Natural killer cell treated with Interleukin-12 subunit alpha and Interleukin-12 subunit beta and Interleukin-15 and Interleukin-18, amount 100 ng/mL, for 72 hours (primary cell): ENCODE measurements around the gene BTN1A1. TPM values are rescaled to one million over a fixed set of nuclear protein-coding genes. Genes with fewer than 3 reads are reported as not detected.

Experiments used
- ATAC-seq, 2 donors: fragments of 150-1000 bp; cut with Tn5 transposase in 1 of 2; sonication (Bioruptor Pico), chemical (Tn5 transposase) in 1 of 2; 2 replicates each; pipeline ENCODE4 v1.10.0; 2021
- DNase-seq: peaks from one replicate; pipeline ENCODE4 v3.0.0; 2022; ENCODE audit warnings: low spot score
- H3K27ac Mint-ChIP-seq, 2 donors: 1 replicate in 1 of 2; 2 replicates in 1 of 2; pipeline ENCODE4 v1.8.0; 2022; ENCODE audit warnings: mixed read lengths in 2 of 2, mild to moderate bottlenecking in 1 of 2, moderate library complexity in 1 of 2
- H3K27me3 Mint-ChIP-seq, 2 donors: 1 replicate in 1 of 2; 2 replicates in 1 of 2; pipeline ENCODE4 v1.8.0; 2022; ENCODE audit warnings: mixed read lengths in 2 of 2
- H3K36me3 Mint-ChIP-seq: one replicate; pipeline ENCODE4 v1.8.0; 2022; ENCODE audit warnings: mixed read lengths
- H3K4me1 Mint-ChIP-seq, 2 donors: 1 replicate in 1 of 2; 2 replicates in 1 of 2; pipeline ENCODE4 v1.8.0; 2022; ENCODE audit warnings: low read depth in 2 of 2, mixed read lengths in 2 of 2, mild to moderate bottlenecking in 1 of 2
- H3K4me3 Mint-ChIP-seq: one replicate; pipeline ENCODE4 v1.8.0; 2022; ENCODE audit warnings: mixed read lengths
- H3K9me3 Mint-ChIP-seq: 2 replicates; pipeline ENCODE4 v1.8.0; 2022; ENCODE audit warnings: mixed read lengths
- total RNA-seq, 2 donors: library from RNA; stranded (reverse); gene quantifications; one replicate each; pipeline ENCODE4 v1.2.3, GENCODE V29; 2022

Gene BTN1A1
- total RNA-seq, 2 donors from 2014 or later = not detected

- H3K9me3 Mint-ChIP-seq = no peaks in the 10 kb centered on the region
- H3K27me3 Mint-ChIP-seq = no peaks in the 10 kb centered on the region
- H3K4me3 Mint-ChIP-seq = no peak overlapping the region
- DNase-seq (no peak), ATAC-seq (no peak)
- no peaks in the 10 kb centered on the region for H3K36me3 Mint-ChIP-seq
- H3K27ac Mint-ChIP-seq = no peak overlapping the region
- peaks cover 21 to 26% of the 10 kb centered on the region in 2 donors for H3K4me1 Mint-ChIP-seq
Measured at GRCh38 chr6:26526928-26527327, 26.8 kb downstream of the BTN1A1 start.

- no peaks in the 10 kb centered on the region for H3K27me3 Mint-ChIP-seq
- DNase-seq = no peak
- no peaks in the 10 kb centered on the region for H3K36me3 Mint-ChIP-seq
- H3K27ac Mint-ChIP-seq = no peak overlapping the region
- no peak for ATAC-seq
- peaks cover 22% of the 10 kb centered on the region in 2 donors for H3K4me1 Mint-ChIP-seq
- no peaks in the 10 kb centered on the region for H3K9me3 Mint-ChIP-seq
- H3K4me3 Mint-ChIP-seq = no peak overlapping the region
Measured at GRCh38 chr6:26530203-26530602, 30.1 kb downstream of the BTN1A1 start.

GRCh38 chr6:26531897-26532296 is 31.8 kb downstream of the BTN1A1 start:
- Mint-ChIP-seq H3K4me3 (peak overlapping the region; percentile 99), H3K9me3 (no peaks in the 10 kb centered on the region), H3K27ac (peak overlapping the region; percentile 95 to 99), H3K36me3 (no peaks in the 10 kb centered on the region), H3K4me1 (peaks cover 28 to 29% of the 10 kb centered on the region in 2 donors), H3K27me3 (no peaks in the 10 kb centered on the region)
- DNase-seq (no peak), ATAC-seq (no peak)

- Mint-ChIP-seq H3K9me3 (no peaks in the 10 kb centered on the region), H3K4me3 (peak overlapping the region; percentile 99), H3K36me3 (no peaks in the 10 kb centered on the region), H3K27me3 (no peaks in the 10 kb centered on the region), H3K4me1 (peaks cover 38 to 39% of the 10 kb centered on the region in 2 donors), H3K27ac (peak overlapping the region; percentile 95 to 99)
- ATAC-seq = peak; percentile 66 to 77
- peak; percentile 89 for DNase-seq
Measured at GRCh38 chr6:26532699-26533531, 32.8 kb downstream of the BTN1A1 start.

- Mint-ChIP-seq H3K9me3 (no peaks in the 10 kb centered on the region), H3K4me3 (peak overlapping the region; percentile 99), H3K4me1 (peaks cover 42% of the 10 kb centered on the region in 2 donors), H3K27ac (peak overlapping the region; percentile 95 to 99), H3K36me3 (no peaks in the 10 kb centered on the region), H3K27me3 (no peaks in the 10 kb centered on the region)
- DNase-seq (no peak), ATAC-seq (no peak)
Measured at GRCh38 chr6:26533532-26533931, 33.4 kb downstream of the BTN1A1 start.

- no peaks in the 10 kb centered on the region for H3K27me3 Mint-ChIP-seq
- no peaks in the 10 kb centered on the region for H3K9me3 Mint-ChIP-seq
- no peak overlapping the region for H3K4me3 Mint-ChIP-seq
- no peak overlapping the region for H3K27ac Mint-ChIP-seq
- H3K4me1 Mint-ChIP-seq = peaks cover 51 to 52% of the 10 kb centered on the region in 2 donors
- no peak for DNase-seq
- no peak for ATAC-seq
- peaks cover 1% of the 10 kb centered on the region for H3K36me3 Mint-ChIP-seq
Measured at GRCh38 chr6:26534681-26535465, 34.8 kb downstream of the BTN1A1 start.

GRCh38 chr6:26536571-26537159 is 36.6 kb downstream of the BTN1A1 start:
- Mint-ChIP-seq H3K27me3 (no peaks in the 10 kb centered on the region), H3K36me3 (peaks cover 6% of the 10 kb centered on the region), H3K4me1 (peaks cover 54 to 65% of the 10 kb centered on the region in 2 donors), H3K4me3 (peak overlapping the region; percentile 92), H3K9me3 (no peaks in the 10 kb centered on the region), H3K27ac (peak overlapping the region; percentile 94 to 97)
- ATAC-seq = peak in 1 of 2 donors; percentile 5
- DNase-seq = no peak

GRCh38 chr6:26537160-26537845 is 37.2 kb downstream of the BTN1A1 start:
- Mint-ChIP-seq H3K27me3 (no peaks in the 10 kb centered on the region), H3K36me3 (peaks cover 6% of the 10 kb centered on the region), H3K27ac (peak overlapping the region; percentile 94 to 97), H3K4me1 (peaks cover 50 to 62% of the 10 kb centered on the region in 2 donors), H3K9me3 (no peaks in the 10 kb centered on the region), H3K4me3 (peak overlapping the region; percentile 92)
- peak; percentile 90 for DNase-seq
- ATAC-seq = peak; percentile 79 to 82

GRCh38 chr6:26537846-26538571 is 37.9 kb downstream of the BTN1A1 start, which contains the start of gene HMGN4:
TSS of gene HMGN4 (plus strand) at chr6:26538366. CDS start at chr6:26545207, 6,841 bp downstream.
- ATAC-seq (peak; percentile 82 to 86), DNase-seq (peak; percentile 88)
- Mint-ChIP-seq H3K4me1 (peaks cover 43 to 62% of the 10 kb centered on the region in 2 donors), H3K9me3 (no peaks in the 10 kb centered on the region), H3K36me3 (peaks cover 13% of the 10 kb centered on the region), H3K27ac (peak within 1 kb of the TSS; percentile 94 to 97), H3K4me3 (peak within 1 kb of the TSS; percentile 92), H3K27me3 (no peaks in the 10 kb centered on the region)

GRCh38 chr6:26538572-26538902 is 38.4 kb downstream of the BTN1A1 start:
- DNase-seq = no peak
- peak overlapping the region; percentile 92 for H3K4me3 Mint-ChIP-seq
- H3K27me3 Mint-ChIP-seq = no peaks in the 10 kb centered on the region
- peaks cover 16% of the 10 kb centered on the region for H3K36me3 Mint-ChIP-seq
- no peak for ATAC-seq
- peaks cover 40 to 58% of the 10 kb centered on the region in 2 donors for H3K4me1 Mint-ChIP-seq
- peak overlapping the region; percentile 94 to 97 for H3K27ac Mint-ChIP-seq
- no peaks in the 10 kb centered on the region for H3K9me3 Mint-ChIP-seq

- H3K36me3 Mint-ChIP-seq = peaks cover 17% of the 10 kb centered on the region
- H3K9me3 Mint-ChIP-seq = no peaks in the 10 kb centered on the region
- no peak for ATAC-seq
- H3K27me3 Mint-ChIP-seq = no peaks in the 10 kb centered on the region
- peaks cover 41 to 54% of the 10 kb centered on the region in 2 donors for H3K4me1 Mint-ChIP-seq
- H3K27ac Mint-ChIP-seq = peak overlapping the region; percentile 94 to 97
- no peak for DNase-seq
- H3K4me3 Mint-ChIP-seq = peak overlapping the region; percentile 92
Measured at GRCh38 chr6:26539071-26539615, 39.0 kb downstream of the BTN1A1 start.

GRCh38 chr6:26541579-26541978 is 41.5 kb downstream of the BTN1A1 start:
- peak overlapping the region; percentile 12 for H3K4me3 Mint-ChIP-seq
- H3K27me3 Mint-ChIP-seq = no peaks in the 10 kb centered on the region
- ATAC-seq = no peak
- peaks cover 31% of the 10 kb centered on the region for H3K36me3 Mint-ChIP-seq
- H3K27ac Mint-ChIP-seq = no peak overlapping the region
- no peaks in the 10 kb centered on the region for H3K9me3 Mint-ChIP-seq
- H3K4me1 Mint-ChIP-seq = peaks cover 41 to 50% of the 10 kb centered on the region in 2 donors
- DNase-seq = no peak
